Spleen (tissue), 3 donors: ENCODE data around the gene KDM4D.

Experiments used
- POLR2A ChIP-seq, 3 donors: fragments of 450-650 bp; IDR thresholded peaks; one replicate each; pipeline ENCODE4 v1.5.1; 2017; ENCODE audit warnings: antibody characterized with exemption in 3 of 3, mild to moderate bottlenecking in 1 of 3
- POLR2AphosphoS5 ChIP-seq, 3 donors: sonication (generic); formaldehyde crosslinking; IDR thresholded peaks; one replicate each; pipeline ENCODE4 v1.5.1; 2017; ENCODE audit warnings: antibody characterized with exemption in 3 of 3

GRCh38 chr11:94924612-94925011, 48.9 kb upstream of the KDM4D start:
- no peak for TF ChIP-seq POLR2A (IDR thresholded peaks at IDR 0.05)
- no peak for TF ChIP-seq POLR2AphosphoS5 (IDR thresholded peaks at IDR 0.05)
